ENCODE results near the gene HNRNPLL.

HNRNPLL gene

DNA sequence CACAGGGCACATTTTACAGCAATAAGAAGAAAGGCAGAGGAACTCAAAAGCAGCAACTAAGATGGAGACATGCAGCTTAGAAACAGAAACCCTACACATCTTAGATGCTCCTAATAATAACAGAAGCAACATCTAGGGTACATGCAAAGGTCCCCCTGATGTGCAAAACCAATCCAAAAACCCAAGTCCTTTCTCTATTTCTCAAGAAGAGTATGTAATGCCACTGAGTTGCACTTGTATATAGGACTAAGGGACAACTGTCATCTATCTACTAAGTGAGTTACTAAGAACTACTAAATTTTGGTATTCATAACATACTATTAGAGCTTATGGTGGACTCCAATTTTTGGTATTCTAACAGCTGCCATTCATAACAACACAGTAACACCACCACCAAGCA, 28.4 kb downstream of the HNRNPLL start:
- no peak overlapping the region for H3K4ac ChIP-seq (ENCODE audit: low read depth, low read length)
- no peak overlapping the region for H3K4me3 ChIP-seq (ENCODE audit: low read depth, low read length)
- H3K27ac ChIP-seq (ENCODE audit: low read depth, low read length) = no peak overlapping the region
- no peak overlapping the region for H2AK5ac ChIP-seq (ENCODE audit: low read length)
- no peak overlapping the region for H3K18ac ChIP-seq (ENCODE audit: low read length)
- peaks cover 3 to 6% of the 10 kb centered on the region in 2 experiments for H3K36me3 ChIP-seq (ENCODE audit: control insufficient read depth in 1 of 2, insufficient read depth in 2 of 2, low read length in 2 of 2)
- no peaks in the 10 kb centered on the region for H3K79me2 ChIP-seq (ENCODE audit: control insufficient read depth, insufficient read depth, low read length, poor library complexity)
- no peak overlapping the region for H3K9ac ChIP-seq (ENCODE audit: low read length)
- no peaks in the 10 kb centered on the region for H3K27me3 ChIP-seq (ENCODE audit: insufficient read depth, low read length)
- no peaks in the 10 kb centered on the region for H3K79me1 ChIP-seq (ENCODE audit: low read length)
- no peak overlapping the region for H2AFZ ChIP-seq (ENCODE audit: insufficient read depth, low read length, poor library complexity)
- H4K12ac ChIP-seq (ENCODE audit: low read depth, low read length) = no peak overlapping the region
- no peak overlapping the region for H4K8ac ChIP-seq (ENCODE audit: low read depth, low read length)
- no peak overlapping the region for H4K91ac ChIP-seq (ENCODE audit: low read depth, low read length)
- DNase-seq = no peak
- H2BK12ac ChIP-seq (ENCODE audit: low read length) = no peak overlapping the region
- H3K4me1 ChIP-seq (ENCODE audit: control insufficient read depth in 1 of 2, insufficient read depth in 2 of 2, low read length in 2 of 2) = no peaks in the 10 kb centered on the region
- H3K14ac ChIP-seq (ENCODE audit: low read length) = no peak overlapping the region
- H3K23ac ChIP-seq (ENCODE audit: low read length) = no peak overlapping the region
- H2BK120ac ChIP-seq (ENCODE audit: insufficient read depth, low read length, poor library complexity) = no peak overlapping the region
- H2BK5ac ChIP-seq (ENCODE audit: low read depth, low read length, poor library complexity) = no peak overlapping the region
- H3K9me3 ChIP-seq (ENCODE audit: insufficient read depth, low read depth, low read length) = no peaks in the 10 kb centered on the region
- no peak overlapping the region for H3K4me2 ChIP-seq (ENCODE audit: low read length)

DNA sequence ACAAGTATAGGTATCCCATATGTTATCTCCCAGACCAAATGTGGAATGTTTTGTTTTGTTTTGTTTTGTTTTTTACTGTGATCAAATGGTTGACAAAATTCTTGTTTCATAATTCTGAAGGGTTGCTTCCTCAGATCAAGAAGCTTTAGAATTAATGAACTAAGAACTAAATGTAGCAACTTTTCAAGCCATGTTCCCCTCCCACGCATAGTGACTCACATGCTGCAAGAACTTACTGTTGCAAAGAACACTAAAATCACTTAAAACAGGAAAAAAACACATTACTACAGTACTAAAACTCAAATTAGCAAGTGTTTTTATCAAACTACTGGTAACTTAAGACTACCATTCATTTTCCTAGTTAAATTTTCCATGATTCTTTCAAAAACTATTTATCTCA, 30.6 kb downstream of the HNRNPLL start:
- WGBS (ENCODE audit: extremely low coverage, insufficient coverage, insufficient read length) = no CpG with 5 or more reads among the region's 1 CpG
- no peaks in the 10 kb centered on the region for H3K9me3 ChIP-seq (ENCODE audit: insufficient read depth, low read depth, low read length)
- H2AFZ ChIP-seq (ENCODE audit: insufficient read depth, low read length, poor library complexity) = no peak overlapping the region
- H3K4ac ChIP-seq (ENCODE audit: low read depth, low read length) = no peak overlapping the region
- H2BK120ac ChIP-seq (ENCODE audit: insufficient read depth, low read length, poor library complexity) = no peak overlapping the region
- no peak overlapping the region for H3K23ac ChIP-seq (ENCODE audit: low read length)
- no peaks in the 10 kb centered on the region for H3K4me1 ChIP-seq (ENCODE audit: control insufficient read depth in 1 of 2, insufficient read depth in 2 of 2, low read length in 2 of 2)
- no peaks in the 10 kb centered on the region for H3K79me1 ChIP-seq (ENCODE audit: low read length)
- peaks cover 6 to 10% of the 10 kb centered on the region in 2 experiments for H3K36me3 ChIP-seq (ENCODE audit: control insufficient read depth in 1 of 2, insufficient read depth in 2 of 2, low read length in 2 of 2)
- no peak overlapping the region for H4K12ac ChIP-seq (ENCODE audit: low read depth, low read length)
- H2BK5ac ChIP-seq (ENCODE audit: low read depth, low read length, poor library complexity) = no peak overlapping the region
- H3K9ac ChIP-seq (ENCODE audit: low read length) = no peak overlapping the region
- H3K79me2 ChIP-seq (ENCODE audit: control insufficient read depth, insufficient read depth, low read length, poor library complexity) = no peaks in the 10 kb centered on the region
- no peak overlapping the region for H3K27ac ChIP-seq (ENCODE audit: low read depth, low read length)
- no peak overlapping the region for H3K18ac ChIP-seq (ENCODE audit: low read length)
- no peak overlapping the region for H4K91ac ChIP-seq (ENCODE audit: low read depth, low read length)
- H2BK12ac ChIP-seq (ENCODE audit: low read length) = no peak overlapping the region
- no peak overlapping the region for H4K8ac ChIP-seq (ENCODE audit: low read depth, low read length)
- H3K4me2 ChIP-seq (ENCODE audit: low read length) = no peak overlapping the region
- peak; percentile 2 to 42 for DNase-seq
- H3K14ac ChIP-seq (ENCODE audit: low read length) = no peak overlapping the region
- no peak overlapping the region for H3K4me3 ChIP-seq (ENCODE audit: low read depth, low read length)
- no peaks in the 10 kb centered on the region for H3K27me3 ChIP-seq (ENCODE audit: insufficient read depth, low read length)
- H2AK5ac ChIP-seq (ENCODE audit: low read length) = no peak overlapping the region

- H3K18ac ChIP-seq (ENCODE audit: low read length) = no peak overlapping the region
- no peak overlapping the region for H4K12ac ChIP-seq (ENCODE audit: low read depth, low read length)
- no peak overlapping the region for H3K9ac ChIP-seq (ENCODE audit: low read length)
- no peak overlapping the region for H2AFZ ChIP-seq (ENCODE audit: insufficient read depth, low read length, poor library complexity)
- no peaks in the 10 kb centered on the region for H3K79me2 ChIP-seq (ENCODE audit: control insufficient read depth, insufficient read depth, low read length, poor library complexity)
- no peaks in the 10 kb centered on the region for H3K79me1 ChIP-seq (ENCODE audit: low read length)
- no peak overlapping the region for H2AK5ac ChIP-seq (ENCODE audit: low read length)
- H2BK120ac ChIP-seq (ENCODE audit: insufficient read depth, low read length, poor library complexity) = no peak overlapping the region
- no peaks in the 10 kb centered on the region for H3K4me1 ChIP-seq (ENCODE audit: control insufficient read depth in 1 of 2, insufficient read depth in 2 of 2, low read length in 2 of 2)
- H4K8ac ChIP-seq (ENCODE audit: low read depth, low read length) = no peak overlapping the region
- WGBS (ENCODE audit: extremely low coverage, insufficient coverage, insufficient read length) = no CpG with 5 or more reads among the region's 4 CpGs
- no peak overlapping the region for H3K4me3 ChIP-seq (ENCODE audit: low read depth, low read length)
- no peak overlapping the region for H3K14ac ChIP-seq (ENCODE audit: low read length)
- H4K91ac ChIP-seq (ENCODE audit: low read depth, low read length) = no peak overlapping the region
- no peak overlapping the region for H2BK5ac ChIP-seq (ENCODE audit: low read depth, low read length, poor library complexity)
- H3K36me3 ChIP-seq (ENCODE audit: control insufficient read depth in 1 of 2, insufficient read depth in 2 of 2, low read length in 2 of 2) = peaks cover 9 to 10% of the 10 kb centered on the region in 2 experiments
- H2BK12ac ChIP-seq (ENCODE audit: low read length) = no peak overlapping the region
- H3K27ac ChIP-seq (ENCODE audit: low read depth, low read length) = no peak overlapping the region
- H3K4me2 ChIP-seq (ENCODE audit: low read length) = no peak overlapping the region
- H3K23ac ChIP-seq (ENCODE audit: low read length) = no peak overlapping the region
- H3K9me3 ChIP-seq (ENCODE audit: insufficient read depth, low read depth, low read length) = no peaks in the 10 kb centered on the region
- no peak for DNase-seq
- no peaks in the 10 kb centered on the region for H3K27me3 ChIP-seq (ENCODE audit: insufficient read depth, low read length)
- no peak overlapping the region for H3K4ac ChIP-seq (ENCODE audit: low read depth, low read length)
Observed at GRCh38 chr2:38571193-38571592, 31.5 kb downstream of the HNRNPLL start.

DNA sequence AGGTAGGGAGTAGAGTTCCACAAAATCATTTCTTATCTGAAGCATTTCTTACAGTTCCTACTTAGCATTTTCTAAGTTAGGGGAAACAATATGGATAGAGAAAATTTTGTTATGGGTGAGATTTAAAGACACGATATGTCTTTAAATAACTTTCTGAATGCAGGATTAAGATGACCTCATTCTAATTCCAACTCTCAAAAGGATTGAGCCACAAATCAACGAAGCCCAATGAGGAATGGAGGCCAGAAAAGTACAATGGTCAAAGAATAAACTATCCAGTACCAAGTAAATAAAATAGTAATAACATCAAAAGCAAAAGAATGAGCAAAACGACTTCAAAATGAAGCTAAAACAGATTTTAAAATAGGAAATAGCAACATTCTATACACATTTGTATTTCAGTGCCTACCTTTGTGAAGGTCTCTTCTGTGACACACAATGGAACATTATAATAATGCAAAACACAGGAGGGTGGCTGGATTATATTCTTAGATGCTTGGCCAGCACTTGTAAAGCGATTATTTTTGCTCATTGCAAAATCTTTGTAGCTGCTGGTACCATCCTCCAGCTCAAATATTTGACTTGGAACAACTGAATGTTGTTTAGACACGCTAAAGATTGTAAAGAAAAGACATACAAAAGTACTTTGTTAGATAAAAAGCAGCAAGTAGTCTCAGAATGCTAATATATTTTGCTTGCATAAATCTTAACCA, 33.8 kb downstream of the HNRNPLL start:
- H3K79me2 ChIP-seq (ENCODE audit: control insufficient read depth, insufficient read depth, low read length, poor library complexity) = no peaks in the 10 kb centered on the region
- H3K4me2 ChIP-seq (ENCODE audit: low read length) = no peak overlapping the region
- H3K27me3 ChIP-seq (ENCODE audit: insufficient read depth, low read length) = no peaks in the 10 kb centered on the region
- no peak overlapping the region for H3K4me3 ChIP-seq (ENCODE audit: low read depth, low read length)
- H4K12ac ChIP-seq (ENCODE audit: low read depth, low read length) = no peak overlapping the region
- no peak overlapping the region for H2BK5ac ChIP-seq (ENCODE audit: low read depth, low read length, poor library complexity)
- H3K18ac ChIP-seq (ENCODE audit: low read length) = no peak overlapping the region
- H3K9ac ChIP-seq (ENCODE audit: low read length) = no peak overlapping the region
- H3K4ac ChIP-seq (ENCODE audit: low read depth, low read length) = no peak overlapping the region
- H2BK12ac ChIP-seq (ENCODE audit: low read length) = no peak overlapping the region
- no CpG with 5 or more reads among the region's 5 CpGs for WGBS (ENCODE audit: extremely low coverage, insufficient coverage, insufficient read length)
- no peak overlapping the region for H2AK5ac ChIP-seq (ENCODE audit: low read length)
- no peaks in the 10 kb centered on the region for H3K79me1 ChIP-seq (ENCODE audit: low read length)
- H3K27ac ChIP-seq (ENCODE audit: low read depth, low read length) = no peak overlapping the region
- H2AFZ ChIP-seq (ENCODE audit: insufficient read depth, low read length, poor library complexity) = no peak overlapping the region
- DNase-seq = no peak
- no peaks in the 10 kb centered on the region for H3K4me1 ChIP-seq (ENCODE audit: control insufficient read depth in 1 of 2, insufficient read depth in 2 of 2, low read length in 2 of 2)
- H3K23ac ChIP-seq (ENCODE audit: low read length) = no peak overlapping the region
- no peak overlapping the region for H2BK120ac ChIP-seq (ENCODE audit: insufficient read depth, low read length, poor library complexity)
- H3K36me3 ChIP-seq (ENCODE audit: control insufficient read depth in 1 of 2, insufficient read depth in 2 of 2, low read length in 2 of 2) = peaks cover 13 to 14% of the 10 kb centered on the region in 2 experiments
- H4K8ac ChIP-seq (ENCODE audit: low read depth, low read length) = no peak overlapping the region
- no peak overlapping the region for H4K91ac ChIP-seq (ENCODE audit: low read depth, low read length)
- no peaks in the 10 kb centered on the region for H3K9me3 ChIP-seq (ENCODE audit: insufficient read depth, low read depth, low read length)
- no peak overlapping the region for H3K14ac ChIP-seq (ENCODE audit: low read length)

Measured in trophoblast cell (in vitro differentiated cells and primary cell).